Lower leg skin (tissue), 4 donors: ENCODE measurements around the gene ATP6V1F. TPM values are rescaled to one million over a fixed set of nuclear protein-coding genes. Genes with fewer than 3 reads are reported as not detected.

ENCODE experiments used
- DNase-seq, 2 donors: peaks; one replicate each; pipeline ENCODE4 v3.0.0-alpha.2; 2019; ENCODE audit warnings: low spot score in 2 of 2
- H3K4me3 ChIP-seq: fragments of 200-600 bp; sonication (generic); 2 replicates; pipeline ENCODE4 v1.5.1; 2017; ENCODE audit warnings: mild to moderate bottlenecking, low read depth; ENCODE audit not compliant: poor library complexity, severe bottlenecking
- POLR2A ChIP-seq, 2 donors: fragments of 450-650 bp; IDR thresholded peaks; one replicate each; pipeline ENCODE4 v1.6.1; 2016 to 2017; ENCODE audit warnings: antibody characterized with exemption in 2 of 2, mild to moderate bottlenecking in 1 of 2, moderate library complexity in 1 of 2
- WGBS, 2 donors: methylation state at CpG; one replicate each; pipeline ENCODE4 v1.1.5; 2018; 5-methylcytosine and 5-hydroxymethylcytosine counted together
- intact Hi-C: fragments of 100-400 bp; cut with DNase I; formaldehyde crosslinking; loops from one replicate; pipeline ENCODE4 v1.15.0; 2023; ENCODE audit warnings: low total_unique reads
- total RNA-seq, 4 donors: library from RNA; depleted of rRNA; stranded (reverse); fragments of >200 nt; gene quantifications; one replicate each; pipeline ENCODE4 v1.1.0, GENCODE V29; 2016
- TF ChIP-seq, protein P1 (sequence below), 3 donors: fragments of 450-650 bp; IDR thresholded peaks; one replicate each; pipeline ENCODE4 v1.5.1; 2016; ENCODE audit warnings: antibody characterized with exemption in 3 of 3, mild to moderate bottlenecking in 3 of 3, moderate library complexity in 2 of 3

ATP6V1F gene
- total RNA-seq, 4 donors from 2014 or later = 71.3 to 165 (median 137) TPM

DNA sequence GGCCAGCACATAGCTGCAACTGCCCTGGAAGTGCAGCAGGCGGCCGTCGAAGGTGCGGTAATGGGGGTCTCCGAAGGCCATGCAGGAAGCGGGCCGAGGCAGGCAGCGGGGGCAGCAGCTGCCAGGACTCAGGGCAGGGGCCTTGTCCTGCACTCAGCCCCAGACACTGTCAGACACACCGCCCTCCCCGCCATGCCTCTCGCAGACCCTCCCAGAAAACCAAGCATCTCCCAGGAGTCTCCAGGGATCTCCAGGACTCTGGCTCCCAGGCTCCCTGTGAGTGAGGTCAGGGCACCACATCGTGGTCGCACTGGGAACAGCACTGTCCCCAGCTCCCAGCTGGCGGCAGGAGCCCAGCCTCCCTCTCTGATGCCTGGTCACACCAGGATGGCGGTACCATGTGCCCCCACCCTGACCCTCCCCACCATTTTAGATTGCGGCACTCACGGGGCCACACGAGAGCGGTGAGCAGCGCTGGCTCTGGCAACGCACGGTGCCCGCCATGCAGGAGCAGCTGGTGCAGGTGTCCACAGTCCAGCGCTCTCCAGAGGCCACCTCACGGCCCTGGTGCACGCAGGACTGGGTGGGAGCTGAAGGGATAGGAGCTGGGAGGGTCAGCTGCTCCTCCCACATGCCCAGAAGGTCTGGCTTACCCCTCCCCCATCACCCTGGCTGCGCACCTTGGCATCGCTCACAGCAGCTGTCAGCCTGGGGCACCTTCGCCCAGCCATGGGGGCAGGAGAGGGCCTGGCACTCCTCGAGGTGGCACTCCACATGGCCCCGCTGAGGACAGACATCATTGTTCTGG lies 17.5 kb downstream of the ATP6V1F start:
- intact Hi-C loops = loop anchor here (10.0 kb wide), 2 partner anchors 275 to 405 kb away; partner anchors contain the start of gene METTL2B
- no peak for DNase-seq
- H3K4me3 ChIP-seq = no peak overlapping the region
- WGBS, 2 donors = 38 to 51% methylated on average over 12 to 23 of the region's 31 CpGs
- no peak for TF ChIP-seq POLR2A (IDR thresholded peaks at IDR 0.05)
- TF ChIP-seq, protein P1, sequence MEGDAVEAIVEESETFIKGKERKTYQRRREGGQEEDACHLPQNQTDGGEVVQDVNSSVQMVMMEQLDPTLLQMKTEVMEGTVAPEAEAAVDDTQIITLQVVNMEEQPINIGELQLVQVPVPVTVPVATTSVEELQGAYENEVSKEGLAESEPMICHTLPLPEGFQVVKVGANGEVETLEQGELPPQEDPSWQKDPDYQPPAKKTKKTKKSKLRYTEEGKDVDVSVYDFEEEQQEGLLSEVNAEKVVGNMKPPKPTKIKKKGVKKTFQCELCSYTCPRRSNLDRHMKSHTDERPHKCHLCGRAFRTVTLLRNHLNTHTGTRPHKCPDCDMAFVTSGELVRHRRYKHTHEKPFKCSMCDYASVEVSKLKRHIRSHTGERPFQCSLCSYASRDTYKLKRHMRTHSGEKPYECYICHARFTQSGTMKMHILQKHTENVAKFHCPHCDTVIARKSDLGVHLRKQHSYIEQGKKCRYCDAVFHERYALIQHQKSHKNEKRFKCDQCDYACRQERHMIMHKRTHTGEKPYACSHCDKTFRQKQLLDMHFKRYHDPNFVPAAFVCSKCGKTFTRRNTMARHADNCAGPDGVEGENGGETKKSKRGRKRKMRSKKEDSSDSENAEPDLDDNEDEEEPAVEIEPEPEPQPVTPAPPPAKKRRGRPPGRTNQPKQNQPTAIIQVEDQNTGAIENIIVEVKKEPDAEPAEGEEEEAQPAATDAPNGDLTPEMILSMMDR (IDR thresholded peaks at IDR 0.05) = no peak

DNA sequence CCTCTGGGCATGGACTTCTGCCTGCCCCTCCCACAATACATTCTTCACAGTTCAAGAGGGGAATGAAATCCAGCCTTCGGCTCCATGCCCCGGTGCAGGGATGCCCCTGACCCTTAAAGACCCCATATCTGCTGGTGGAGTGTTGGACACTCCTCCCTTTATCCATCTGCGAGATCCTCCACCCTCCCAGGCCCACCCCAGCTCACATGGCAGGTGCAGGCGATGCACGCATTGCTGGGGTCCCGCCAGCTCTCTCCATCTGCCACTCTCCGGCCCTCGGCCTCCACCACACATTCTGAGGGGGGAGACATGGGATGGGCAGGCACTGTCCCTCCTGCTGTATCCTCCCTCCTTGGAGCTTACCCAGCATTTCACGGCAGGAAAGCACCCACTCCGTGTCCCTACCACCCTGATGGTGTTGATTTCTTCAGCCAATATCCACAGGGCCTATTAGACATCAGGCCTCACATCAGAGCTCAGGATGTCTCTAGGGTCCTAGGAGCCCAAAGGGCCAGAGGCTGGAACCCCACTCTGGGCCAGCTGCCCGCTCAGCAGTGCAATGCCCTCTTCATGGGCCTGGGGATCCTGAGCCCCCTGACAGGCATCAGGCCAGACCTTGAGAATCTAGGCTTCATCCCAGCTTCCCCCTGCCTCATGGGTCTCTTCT lies 18.3 kb downstream of the ATP6V1F start:
- TF ChIP-seq, protein P1 (IDR thresholded peaks at IDR 0.05) = no peak
- no peak for TF ChIP-seq POLR2A (IDR thresholded peaks at IDR 0.05)
- WGBS, 2 donors = 75% methylated on average over 11 of the region's 11 CpGs
- intact Hi-C loops = loop anchor here (10.0 kb wide), 2 partner anchors 276 to 406 kb away; partner anchors contain the start of gene METTL2B

DNA sequence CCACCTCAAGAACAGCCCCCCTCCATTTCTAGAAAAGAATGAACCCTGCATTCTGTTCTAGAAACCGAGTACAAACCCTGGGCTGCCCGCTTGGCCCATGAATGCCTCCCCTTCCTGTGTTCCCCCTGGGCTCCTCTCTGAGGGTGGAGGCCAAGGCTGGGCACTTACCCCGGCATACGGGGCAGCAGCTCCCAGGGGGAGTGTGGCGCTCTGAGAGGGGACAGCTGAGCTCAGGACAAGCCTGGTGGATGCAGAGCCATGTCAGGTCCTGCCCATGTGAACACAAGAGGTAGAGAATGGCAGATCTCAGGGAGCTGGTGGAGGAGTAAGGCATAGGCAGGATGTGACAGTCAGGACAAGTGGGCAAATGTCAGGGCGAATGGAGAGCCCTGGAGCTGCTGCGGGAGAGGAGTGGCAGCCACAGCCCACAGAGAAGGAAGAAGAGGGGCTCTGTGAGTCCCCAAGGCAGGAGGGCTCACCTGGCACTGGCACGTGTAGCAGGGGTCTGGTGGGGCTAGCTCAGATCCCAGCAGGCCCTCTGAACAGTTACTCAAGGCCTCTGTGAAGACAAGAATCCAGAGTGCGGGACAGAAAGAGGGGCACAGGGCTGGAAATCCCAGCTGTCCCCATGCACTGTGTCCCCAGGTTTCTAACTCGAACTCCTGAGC lies 18.9 kb downstream of the ATP6V1F start:
- TF ChIP-seq POLR2A (IDR thresholded peaks at IDR 0.05) = no peak
- TF ChIP-seq, protein P1 (IDR thresholded peaks at IDR 0.05) = no peak
- no peak overlapping the region for H3K4me3 ChIP-seq
- 74 to 85% methylated on average over 10 of the region's 10 CpGs for WGBS, 2 donors
- no peak for DNase-seq
- intact Hi-C loops = loop anchor here (10.0 kb wide), 2 partner anchors 277 to 407 kb away; partner anchors contain the start of gene METTL2B

More for the DNA sequence above, 18.3 kb downstream of the ATP6V1F start:
- H3K4me3 ChIP-seq = no peak overlapping the region
- DNase-seq = no peak

DNA sequence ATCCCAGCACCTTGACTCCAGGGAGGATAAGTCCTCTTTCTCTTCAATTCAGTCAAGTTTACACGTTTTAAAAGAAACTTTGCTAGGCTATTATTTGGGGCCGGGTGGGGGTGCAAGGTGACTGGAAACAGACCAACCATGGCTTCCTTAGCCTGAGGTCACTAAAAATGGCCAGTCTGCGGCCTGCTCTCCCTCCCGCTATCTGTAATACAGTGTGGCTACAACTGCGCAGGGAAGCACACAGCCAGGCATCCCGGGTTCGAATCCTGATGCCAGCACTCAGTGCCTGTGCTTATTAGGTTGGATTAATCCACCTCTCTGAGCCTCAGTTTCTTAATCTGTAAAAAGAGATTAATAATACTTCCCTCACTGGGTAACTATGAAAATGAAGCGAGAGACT lies 19.5 kb downstream of the ATP6V1F start:
- no peak for TF ChIP-seq POLR2A (IDR thresholded peaks at IDR 0.05)
- TF ChIP-seq, protein P1 (IDR thresholded peaks at IDR 0.05) = no peak
- intact Hi-C loops = loop anchor here (10.0 kb wide), 2 partner anchors 277 to 407 kb away; partner anchors contain the start of gene METTL2B
- H3K4me3 ChIP-seq = no peak overlapping the region
- DNase-seq = no peak
- 86 to 92% methylated on average over 8 of the region's 8 CpGs for WGBS, 2 donors

DNA sequence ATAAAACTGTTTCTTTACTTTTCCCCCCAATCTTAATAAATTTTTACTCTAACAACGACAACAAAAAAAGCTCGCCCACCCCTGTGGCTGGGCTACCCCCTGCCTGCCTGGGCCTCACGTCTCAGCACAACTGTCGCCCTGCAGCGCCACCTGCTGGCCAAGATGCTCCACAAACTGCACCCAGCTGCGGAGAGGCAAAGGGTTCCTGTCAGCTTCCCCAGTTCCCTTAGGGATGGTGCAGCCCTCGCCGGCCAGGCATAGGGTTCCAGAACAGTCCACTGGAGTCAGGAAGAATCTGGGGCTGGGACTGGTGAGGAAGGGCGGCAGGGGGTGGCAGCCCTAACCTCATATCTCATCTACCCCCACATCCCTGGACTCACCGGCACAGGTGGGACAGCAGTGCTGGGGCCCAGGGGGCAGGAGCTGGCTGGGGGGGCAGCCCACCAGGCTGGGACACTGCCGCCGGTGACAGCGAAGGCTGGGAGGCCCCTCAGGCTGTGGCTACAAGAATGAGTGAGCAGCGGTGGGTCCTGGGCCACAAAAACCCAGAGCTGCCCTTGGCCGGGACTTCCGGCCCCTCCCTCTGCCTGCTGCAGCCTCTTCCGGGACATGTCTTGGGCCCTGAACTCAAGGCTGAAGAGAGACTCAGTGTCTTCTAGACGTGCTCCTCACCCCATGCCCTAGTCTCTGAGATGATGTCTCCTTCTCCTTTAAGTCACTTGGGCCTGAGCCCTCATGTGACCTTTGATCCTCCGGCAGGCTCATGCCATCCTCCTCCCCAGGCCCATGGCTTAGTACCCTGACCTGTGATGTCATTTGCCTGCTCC lies 21.2 kb downstream of the ATP6V1F start:
- intact Hi-C loops = loop anchor here (10.0 kb wide), 2 partner anchors 279 to 409 kb away; partner anchors contain the start of gene METTL2B
- H3K4me3 ChIP-seq = no peak overlapping the region
- WGBS, 2 donors = 38 to 40% methylated on average over 18 to 19 of the region's 19 CpGs

More for the DNA sequence above, 21.2 kb downstream of the ATP6V1F start:
- TF ChIP-seq, protein P1 (IDR thresholded peaks at IDR 0.05) = peak in 1 of 3 donors; percentile 84
- TF ChIP-seq POLR2A (IDR thresholded peaks at IDR 0.05) = no peak
- DNase-seq = peak; percentile 77 to 97
